CD1c-positive myeloid dendritic cell (primary cell): ENCODE data around the gene KLHL11.
A peak's percentile ranks its signal among the peaks of the same experiment; 100 is the strongest.

Experiments used
- DNase-seq: peaks from one replicate; pipeline ENCODE4 v3.0.0-alpha.2; 2016; ENCODE audit errors: extremely low spot score

Gene KLHL11

GRCh38 chr17:41864836-41865595 lies at the start of gene KLHL11:
KLHL11 (minus strand) TSS chr17:41865423; CDS start chr17:41865370, 53 bp downstream.
- peak; percentile 94 for DNase-seq

DNA sequence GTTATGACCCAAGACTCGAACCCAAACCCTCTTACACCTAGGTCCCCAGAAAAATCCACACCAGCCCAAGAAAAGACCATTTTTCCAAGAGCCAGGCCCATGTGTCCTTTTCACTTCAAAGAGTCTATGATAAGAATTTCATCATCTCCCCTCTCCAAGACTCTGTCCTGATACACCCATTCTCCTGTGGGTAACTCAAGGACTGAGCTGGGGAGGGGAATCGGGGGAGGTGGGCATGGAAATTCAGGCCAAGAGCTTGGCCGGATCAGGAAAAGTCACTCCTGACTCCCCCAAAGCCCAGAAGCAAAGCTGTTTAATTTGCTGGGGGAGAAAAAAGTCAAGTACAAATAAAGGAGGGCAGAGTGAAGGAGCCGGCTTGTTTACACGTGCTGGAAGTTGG lies 49.8 kb upstream of the KLHL11 start:
- no peak for DNase-seq

GRCh38 chr17:41914358-41914766 lies 49.1 kb upstream of the KLHL11 start:
- DNase-seq, result no peak

GRCh38 chr17:41913798-41914197 lies 48.6 kb upstream of the KLHL11 start:
- no peak for DNase-seq

- DNase-seq, result no peak
These were observed 47.7 kb upstream of the KLHL11 start for GRCh38 chr17:41912925-41913324.

- DNase-seq, result no peak
These were observed 45.6 kb upstream of the KLHL11 start for GRCh38 chr17:41910701-41911391.

GRCh38 chr17:41909088-41909487 lies 43.9 kb upstream of the KLHL11 start:
- no peak for DNase-seq

- no peak for DNase-seq
These were observed 42.7 kb upstream of the KLHL11 start for GRCh38 chr17:41907633-41908539.

- DNase-seq, result no peak
These were observed 41.9 kb upstream of the KLHL11 start for GRCh38 chr17:41907185-41907556.

DNA sequence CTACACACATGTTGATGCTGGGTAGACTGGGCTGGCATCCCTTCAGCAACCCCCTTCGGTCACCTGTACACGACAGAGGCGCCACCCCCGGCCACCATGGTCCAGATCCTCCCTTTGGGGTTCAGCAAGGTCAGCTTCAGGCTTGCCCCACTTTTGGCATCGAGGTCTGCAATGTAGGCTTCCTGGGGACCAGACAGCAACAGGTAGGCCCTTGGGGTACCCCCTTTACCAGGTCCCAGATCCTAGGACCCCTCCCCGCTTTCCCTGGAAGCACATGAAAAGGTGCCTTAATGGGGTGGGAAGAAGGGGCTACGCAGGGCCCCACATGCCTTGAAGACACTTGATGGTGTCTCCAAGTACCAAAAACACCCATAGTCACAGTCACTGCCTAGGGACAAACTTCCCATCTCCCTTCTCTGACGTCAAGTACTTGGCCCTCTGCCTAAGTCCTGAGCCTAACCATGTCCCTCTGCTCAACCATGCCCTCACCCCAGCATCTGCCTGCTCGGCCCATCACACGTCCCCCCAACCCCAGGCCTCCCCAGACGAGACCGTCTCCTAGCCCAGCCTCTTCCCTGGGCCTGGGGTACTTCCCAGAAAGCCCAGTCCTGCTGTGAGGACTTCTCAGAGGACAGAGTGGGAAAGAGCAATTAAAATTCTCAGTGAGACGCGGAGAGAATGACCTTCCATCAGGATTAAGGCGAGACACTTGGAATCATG lies 41.4 kb upstream of the KLHL11 start:
- no peak for DNase-seq

DNA sequence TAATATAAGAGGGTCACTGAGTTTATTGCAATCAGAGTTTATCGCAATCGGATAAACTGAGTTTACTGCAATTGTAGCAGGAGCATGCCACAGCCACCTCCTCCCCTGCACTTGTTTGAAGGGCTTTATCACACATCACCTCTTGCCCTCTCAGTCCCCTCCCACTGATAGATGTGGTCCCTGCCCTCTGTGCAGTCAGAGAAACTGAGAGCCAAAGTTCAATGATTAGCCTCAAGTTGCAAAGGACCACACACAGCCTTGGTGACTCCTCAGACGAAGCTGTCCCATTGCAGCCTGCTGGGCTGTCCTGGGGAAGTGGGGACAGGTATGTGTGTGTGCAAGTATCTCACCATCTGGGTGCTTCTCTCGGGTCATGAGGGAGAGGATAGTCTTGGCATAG lies 39.9 kb upstream of the KLHL11 start:
- DNase-seq, result no peak

- DNase-seq, result no peak
These were observed 39.1 kb upstream of the KLHL11 start for GRCh38 chr17:41904242-41904841.

DNA sequence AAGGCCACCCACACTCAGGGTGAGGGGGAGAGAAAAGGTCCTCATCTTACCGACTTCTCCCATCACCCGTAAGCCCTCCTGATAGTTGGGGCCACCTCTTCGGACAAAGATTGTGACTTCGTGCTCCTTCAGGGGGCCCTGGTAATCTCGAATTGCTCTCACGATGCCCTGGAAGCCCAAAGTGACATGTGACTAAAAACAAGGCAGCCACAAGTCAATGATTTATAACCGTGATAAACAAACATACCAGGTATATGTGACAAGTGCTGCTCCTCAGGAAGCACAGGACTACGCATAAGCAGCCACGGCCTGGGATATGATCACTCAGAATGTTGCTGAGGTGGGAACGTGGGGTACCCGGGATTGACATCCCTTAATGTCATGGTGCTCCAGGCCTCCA lies 36.4 kb upstream of the KLHL11 start:
- no peak for DNase-seq

GRCh38 chr17:41896726-41897125 lies 31.5 kb upstream of the KLHL11 start:
- no peak for DNase-seq

- DNase-seq, result no peak
These were observed 30.4 kb upstream of the KLHL11 start for GRCh38 chr17:41895617-41896016.

DNA sequence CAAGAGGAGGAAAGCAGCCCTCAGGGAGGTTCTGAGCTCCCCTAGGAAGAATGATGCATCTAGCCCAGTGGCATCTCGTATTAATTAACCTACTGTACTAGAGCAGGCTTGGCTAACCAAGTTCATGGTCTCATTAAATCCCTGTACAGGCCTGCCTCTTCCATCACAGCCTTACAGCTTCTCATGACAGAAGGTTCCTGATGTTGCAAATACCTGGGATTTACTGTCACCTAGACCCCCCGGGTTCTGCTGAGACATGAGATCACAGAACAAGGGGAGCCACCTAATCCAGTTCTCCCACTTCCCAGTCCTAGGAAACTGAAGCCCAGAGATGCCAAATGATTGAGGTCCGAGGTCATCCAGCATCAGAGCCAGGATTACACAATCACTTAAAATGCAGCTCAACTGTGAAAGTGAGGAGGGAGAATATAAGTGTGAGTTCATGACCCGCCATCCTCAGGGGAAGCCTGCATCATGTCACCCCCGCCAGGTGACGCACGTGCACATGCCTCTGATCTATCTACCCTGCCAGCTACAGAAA lies 29.6 kb upstream of the KLHL11 start:
- no peak for DNase-seq

DNA sequence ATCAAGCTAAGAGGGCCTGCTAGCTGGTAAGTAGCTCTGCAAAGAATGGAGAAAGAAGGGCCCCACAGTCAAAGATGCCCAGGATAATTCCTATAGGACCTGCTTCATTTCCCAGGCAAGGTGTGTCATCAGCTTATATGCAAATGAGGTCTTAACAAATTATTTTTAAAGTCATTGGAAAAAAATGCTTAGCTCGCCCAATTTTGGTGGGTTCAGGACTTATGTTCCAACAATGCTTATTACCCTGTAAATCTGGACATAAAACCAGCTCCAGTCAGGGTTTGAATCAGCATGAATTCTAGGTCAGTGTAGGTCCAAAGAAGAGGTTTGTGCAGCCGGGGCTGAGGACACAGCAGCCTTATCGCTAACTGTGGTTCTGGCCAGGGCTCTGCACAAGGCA lies 28.2 kb upstream of the KLHL11 start:
- DNase-seq, result no peak

GRCh38 chr17:41892021-41892376 lies 26.8 kb upstream of the KLHL11 start:
- DNase-seq, result no peak

DNA sequence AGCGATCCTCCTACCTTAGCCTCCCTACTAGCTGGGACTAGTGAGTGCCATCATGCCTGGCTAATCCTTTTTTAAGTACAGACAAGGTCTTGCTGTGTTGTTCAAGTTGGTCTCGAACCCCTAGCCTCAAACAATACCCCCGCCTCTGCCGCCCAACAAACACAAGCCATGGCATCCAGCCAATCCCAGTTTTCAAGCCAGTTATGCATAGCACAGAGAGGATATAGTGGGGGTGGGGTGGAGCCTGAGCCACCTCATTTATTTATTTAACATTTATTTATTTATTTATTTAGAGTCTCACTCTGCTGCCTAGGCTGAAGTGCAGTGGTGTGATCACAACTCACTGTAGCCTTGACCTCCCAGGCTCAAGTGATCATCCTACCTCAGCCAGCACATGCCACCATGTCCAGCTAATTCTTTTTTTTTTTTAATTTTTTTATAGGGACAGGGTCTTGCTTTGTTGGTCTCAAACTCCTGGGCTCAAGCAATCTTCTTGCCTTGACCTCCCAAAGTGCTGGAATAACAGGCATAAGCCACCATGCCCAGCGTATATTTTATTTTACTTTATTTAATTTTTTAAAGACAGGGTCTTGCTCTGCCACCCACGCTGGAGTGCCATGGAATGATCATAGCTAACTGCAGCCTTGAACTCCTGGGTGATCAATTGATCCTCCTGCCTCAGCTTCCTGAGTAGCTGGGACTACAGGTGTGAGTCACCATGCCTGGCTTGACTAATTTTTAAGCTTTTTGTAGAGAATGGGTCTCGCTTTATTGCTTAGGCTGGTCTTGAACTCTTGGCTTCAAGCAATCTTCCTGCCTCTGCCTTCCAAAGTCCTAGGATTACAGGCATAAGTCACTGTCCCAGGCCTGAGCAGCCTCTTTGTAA lies 26.2 kb upstream of the KLHL11 start:
- no peak for DNase-seq

- DNase-seq, result peak; percentile 22
These were observed 23.2 kb upstream of the KLHL11 start for GRCh38 chr17:41888332-41888965.
